Measurements from ENCODE around the gene GOLGA6L24.
"Not testable (repeated sequence)": the region's sequence is repeated elsewhere in the genome, so short reads cannot be mapped to it uniquely, and the experiment has no call there.

DNA sequence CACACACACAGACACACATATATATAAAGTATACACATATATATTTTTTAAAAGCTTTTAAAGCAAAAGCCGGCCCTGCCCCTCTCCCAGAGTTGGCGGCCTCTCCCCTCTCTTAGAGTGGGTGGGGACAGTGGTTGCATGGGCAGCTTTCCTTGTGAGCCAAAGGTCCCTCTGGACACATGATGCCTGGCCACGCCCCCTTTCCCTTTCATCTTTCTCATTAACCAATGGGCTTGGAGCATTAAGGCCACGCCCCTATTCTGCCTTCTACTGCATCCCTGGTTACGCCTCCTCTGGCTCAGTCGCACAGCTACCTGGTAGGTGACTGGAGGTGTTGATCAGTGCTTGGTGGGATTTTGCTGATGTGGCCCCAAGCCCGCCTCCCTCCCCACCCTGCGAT is 20.5 kb upstream of the GOLGA6L24 start, which contains the start of gene GOLGA8F:
- TF ChIP-seq, protein P1, sequence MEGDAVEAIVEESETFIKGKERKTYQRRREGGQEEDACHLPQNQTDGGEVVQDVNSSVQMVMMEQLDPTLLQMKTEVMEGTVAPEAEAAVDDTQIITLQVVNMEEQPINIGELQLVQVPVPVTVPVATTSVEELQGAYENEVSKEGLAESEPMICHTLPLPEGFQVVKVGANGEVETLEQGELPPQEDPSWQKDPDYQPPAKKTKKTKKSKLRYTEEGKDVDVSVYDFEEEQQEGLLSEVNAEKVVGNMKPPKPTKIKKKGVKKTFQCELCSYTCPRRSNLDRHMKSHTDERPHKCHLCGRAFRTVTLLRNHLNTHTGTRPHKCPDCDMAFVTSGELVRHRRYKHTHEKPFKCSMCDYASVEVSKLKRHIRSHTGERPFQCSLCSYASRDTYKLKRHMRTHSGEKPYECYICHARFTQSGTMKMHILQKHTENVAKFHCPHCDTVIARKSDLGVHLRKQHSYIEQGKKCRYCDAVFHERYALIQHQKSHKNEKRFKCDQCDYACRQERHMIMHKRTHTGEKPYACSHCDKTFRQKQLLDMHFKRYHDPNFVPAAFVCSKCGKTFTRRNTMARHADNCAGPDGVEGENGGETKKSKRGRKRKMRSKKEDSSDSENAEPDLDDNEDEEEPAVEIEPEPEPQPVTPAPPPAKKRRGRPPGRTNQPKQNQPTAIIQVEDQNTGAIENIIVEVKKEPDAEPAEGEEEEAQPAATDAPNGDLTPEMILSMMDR (IDR thresholded peaks at IDR 0.05) = not testable (repeated sequence)
- not testable (repeated sequence) for TF ChIP-seq POLR2A (IDR thresholded peaks at IDR 0.05)
